Smooth muscle cell (in vitro differentiated cells): ENCODE results near the gene NAGLU. TPM values are rescaled to one million over a fixed set of nuclear protein-coding genes. Genes with fewer than 3 reads are reported as not detected.
"Not testable (repeated sequence)": the region's sequence is repeated elsewhere in the genome, so short reads cannot be mapped to it uniquely, and the experiment has no call there.

Source experiments
- DNase-seq: peaks from one replicate; lab custom pipeline; 2025; ENCODE audit not compliant: unreplicated experiment; lab: John Stamatoyannopoulos, UW
- H2AFZ ChIP-seq: fragments of 200-600 bp; sonication (generic); 2 replicates; pipeline ENCODE4 v1.6.0; 2016; ENCODE audit warnings: antibody characterized with exemption, low read depth, mild to moderate bottlenecking
- H3F3A ChIP-seq: fragments of 200-600 bp; sonication (generic); 2 replicates; pipeline ENCODE4 v1.6.0; 2017; ENCODE audit warnings: antibody characterized with exemption, low read depth
- H3K27ac ChIP-seq: fragments of 200-600 bp; sonication (generic); 2 replicates; pipeline ENCODE4 v1.5.1; 2016; ENCODE audit warnings: low read depth, mild to moderate bottlenecking
- H3K27me3 ChIP-seq: fragments of 200-600 bp; sonication (generic); 2 replicates; pipeline ENCODE4 v1.6.1; 2016; ENCODE audit warnings: low read depth, mild to moderate bottlenecking
- H3K36me3 ChIP-seq: fragments of 200-600 bp; sonication (generic); 2 replicates; pipeline ENCODE4 v1.5.1; 2016; ENCODE audit warnings: low read depth
- H3K4me1 ChIP-seq: fragments of 200-600 bp; sonication (generic); 2 replicates; pipeline ENCODE4 v1.5.1; 2016; ENCODE audit warnings: low read depth
- H3K4me2 ChIP-seq: fragments of 200-600 bp; sonication (generic); 2 replicates; pipeline ENCODE4 v1.6.0; 2016; ENCODE audit warnings: mild to moderate bottlenecking
- H3K4me3 ChIP-seq: fragments of 200-600 bp; sonication (generic); 2 replicates; pipeline ENCODE4 v1.5.1; 2016; ENCODE audit warnings: mild to moderate bottlenecking
- H3K79me2 ChIP-seq: fragments of 200-600 bp; sonication (generic); 2 replicates; pipeline ENCODE4 v1.6.0; 2016; ENCODE audit warnings: low read depth, mild to moderate bottlenecking
- H3K9ac ChIP-seq: fragments of 200-600 bp; sonication (generic); 2 replicates; pipeline ENCODE4 v1.6.0; 2016; ENCODE audit warnings: low read depth
- H3K9me3 ChIP-seq: fragments of 200-600 bp; sonication (generic); replicated peaks from 2 replicates; pipeline ENCODE4 v1.5.1; 2016; ENCODE audit warnings: low read depth
- H4K20me1 ChIP-seq: fragments of 200-600 bp; sonication (generic); 2 replicates; pipeline ENCODE4 v1.6.0; 2016; ENCODE audit warnings: low read depth
- WGBS: methylation state at CpG from one replicate; pipeline ENCODE4 v1.1.7; 2016; ENCODE audit warnings: low lambda C conversion rate; 5-methylcytosine and 5-hydroxymethylcytosine counted together
- polyA plus RNA-seq: library from polyadenylated mRNA; unstranded; fragments of >200 nt; fragmentation: Nextera tagmentation; extraction: Ambion mirVana; gene quantifications from 2 replicates; pipeline ENCODE4 v1.2.1, GENCODE V29; 2016
- total RNA-seq: library from RNA; depleted of rRNA; stranded (reverse); fragments of >200 nt; gene quantifications from 2 replicates; pipeline ENCODE4 v1.2.3, GENCODE V29; 2014
- TF ChIP-seq, protein P1 (sequence below): fragments of 200-600 bp; sonication (generic); IDR thresholded peaks from 2 replicates; pipeline ENCODE4 v1.5.1; 2017; ENCODE audit warnings: borderline replicate concordance, mild to moderate bottlenecking, antibody characterized with exemption; ENCODE audit not compliant: insufficient read depth, poor library complexity, severe bottlenecking

The NAGLU gene
- total and polyA plus RNA-seq, 2 experiments from 2014 or later = 23.0 to 51.6 TPM

DNA sequence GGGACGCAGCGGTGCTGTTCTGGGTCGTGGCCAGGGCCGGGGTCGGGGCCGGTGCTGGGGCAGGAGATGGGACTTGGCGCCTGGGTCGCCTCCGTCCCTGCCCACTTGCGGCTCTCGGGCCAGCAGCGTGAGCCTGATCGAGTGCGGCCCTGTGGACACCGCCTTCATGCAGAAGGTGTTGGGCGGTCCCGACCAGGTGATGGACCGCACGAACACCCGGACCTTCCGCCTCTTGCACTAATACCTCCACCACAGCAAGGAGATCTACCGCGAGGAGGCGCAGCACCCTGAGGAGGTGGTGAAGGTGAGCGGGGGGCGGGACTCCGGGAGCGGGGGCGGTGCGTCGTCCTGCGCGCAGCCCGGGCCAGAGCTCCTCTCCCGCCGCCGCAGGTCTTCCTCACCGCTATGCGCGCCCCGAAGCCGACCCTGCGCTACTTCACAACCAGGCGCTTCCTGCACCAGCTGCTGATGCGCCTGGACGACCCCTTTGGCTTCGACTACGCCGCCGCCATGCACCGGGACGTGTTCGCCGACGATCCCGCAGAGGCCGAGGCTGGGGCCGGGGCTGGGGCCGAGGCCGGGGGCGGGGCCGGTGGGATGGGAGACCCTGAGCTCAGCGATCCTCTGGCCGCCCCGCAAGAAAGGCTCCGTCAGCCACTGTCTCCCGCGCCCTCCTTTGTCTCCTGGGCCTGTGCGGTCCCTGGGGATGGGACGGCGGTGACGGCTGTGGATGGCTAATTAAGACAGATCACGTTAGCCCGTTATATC, 12.2 kb downstream of the NAGLU start:
- H3K79me2 ChIP-seq = no peaks in the 10 kb centered on the region
- WGBS = 11% methylated on average over 61 of the region's 74 CpGs
- DNase-seq = no peak
- no peak overlapping the region for H3K9ac ChIP-seq
- no peaks in the 10 kb centered on the region for H3K27me3 ChIP-seq
- no peak overlapping the region for H2AFZ ChIP-seq
- H3K4me2 ChIP-seq = peak overlapping the region; percentile 88
- H3K36me3 ChIP-seq = no peaks in the 10 kb centered on the region
- H3K4me1 ChIP-seq = peaks cover 5% of the 10 kb centered on the region
- H4K20me1 ChIP-seq = peaks cover 6% of the 10 kb centered on the region
- no peaks in the 10 kb centered on the region for H3K9me3 ChIP-seq
- no peak overlapping the region for H3K27ac ChIP-seq
- TF ChIP-seq, protein P1, sequence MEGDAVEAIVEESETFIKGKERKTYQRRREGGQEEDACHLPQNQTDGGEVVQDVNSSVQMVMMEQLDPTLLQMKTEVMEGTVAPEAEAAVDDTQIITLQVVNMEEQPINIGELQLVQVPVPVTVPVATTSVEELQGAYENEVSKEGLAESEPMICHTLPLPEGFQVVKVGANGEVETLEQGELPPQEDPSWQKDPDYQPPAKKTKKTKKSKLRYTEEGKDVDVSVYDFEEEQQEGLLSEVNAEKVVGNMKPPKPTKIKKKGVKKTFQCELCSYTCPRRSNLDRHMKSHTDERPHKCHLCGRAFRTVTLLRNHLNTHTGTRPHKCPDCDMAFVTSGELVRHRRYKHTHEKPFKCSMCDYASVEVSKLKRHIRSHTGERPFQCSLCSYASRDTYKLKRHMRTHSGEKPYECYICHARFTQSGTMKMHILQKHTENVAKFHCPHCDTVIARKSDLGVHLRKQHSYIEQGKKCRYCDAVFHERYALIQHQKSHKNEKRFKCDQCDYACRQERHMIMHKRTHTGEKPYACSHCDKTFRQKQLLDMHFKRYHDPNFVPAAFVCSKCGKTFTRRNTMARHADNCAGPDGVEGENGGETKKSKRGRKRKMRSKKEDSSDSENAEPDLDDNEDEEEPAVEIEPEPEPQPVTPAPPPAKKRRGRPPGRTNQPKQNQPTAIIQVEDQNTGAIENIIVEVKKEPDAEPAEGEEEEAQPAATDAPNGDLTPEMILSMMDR = peak; percentile 37
- peaks cover 5% of the 10 kb centered on the region for H3F3A ChIP-seq
- peak overlapping the region; percentile 53 for H3K4me3 ChIP-seq

DNA sequence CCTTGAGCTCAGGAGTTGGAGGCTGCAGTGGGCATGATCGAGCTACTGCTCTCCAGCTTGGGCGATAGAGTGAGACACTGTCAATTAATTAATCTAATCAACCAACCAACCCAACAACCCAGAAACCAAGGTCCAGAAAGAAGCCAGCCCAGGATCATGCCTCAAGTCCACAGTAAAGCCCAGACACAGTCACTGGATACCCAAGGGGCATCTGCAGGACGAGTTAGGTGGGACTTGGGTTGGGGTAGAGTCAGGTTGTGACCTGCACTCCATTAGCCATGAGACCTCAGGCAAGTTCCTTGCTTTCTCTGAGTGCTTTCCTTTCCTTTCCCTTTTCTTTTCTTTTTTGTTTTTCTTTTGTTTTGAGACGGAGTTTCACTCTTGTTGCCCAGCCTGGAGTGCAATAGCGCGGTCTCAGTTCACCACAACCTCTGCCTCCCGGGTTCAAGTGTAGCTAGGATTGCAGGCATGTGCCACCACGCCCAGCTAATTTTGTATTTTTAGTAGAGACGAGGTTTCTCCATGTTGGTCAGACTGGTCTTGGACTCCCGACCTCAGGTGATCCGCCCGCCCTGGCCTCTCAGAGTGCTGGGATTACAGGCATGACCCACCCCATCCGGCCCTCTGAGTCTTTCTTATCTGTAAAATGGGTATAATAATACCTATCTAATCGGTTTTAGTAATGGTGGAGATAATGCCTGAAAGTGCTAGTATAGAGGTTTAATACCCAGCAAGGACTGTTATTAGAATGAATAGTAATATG, 13.1 kb downstream of the NAGLU start:
- no peak overlapping the region for H3K27ac ChIP-seq
- H3K4me2 ChIP-seq = peak overlapping the region; percentile 88
- peaks cover 6% of the 10 kb centered on the region for H4K20me1 ChIP-seq
- H2AFZ ChIP-seq = no peak overlapping the region
- peaks cover 11% of the 10 kb centered on the region for H3K4me1 ChIP-seq
- peak overlapping the region; percentile 53 for H3K4me3 ChIP-seq
- TF ChIP-seq, protein P1 = no peak
- 82% methylated on average over 14 of the region's 14 CpGs for WGBS
- H3K9ac ChIP-seq = no peak overlapping the region
- no peaks in the 10 kb centered on the region for H3K27me3 ChIP-seq
- DNase-seq = no peak
- peaks cover 7% of the 10 kb centered on the region for H3K79me2 ChIP-seq
- H3K36me3 ChIP-seq = no peaks in the 10 kb centered on the region
- H3K9me3 ChIP-seq = no peaks in the 10 kb centered on the region
- H3F3A ChIP-seq = peaks cover 5% of the 10 kb centered on the region

DNA sequence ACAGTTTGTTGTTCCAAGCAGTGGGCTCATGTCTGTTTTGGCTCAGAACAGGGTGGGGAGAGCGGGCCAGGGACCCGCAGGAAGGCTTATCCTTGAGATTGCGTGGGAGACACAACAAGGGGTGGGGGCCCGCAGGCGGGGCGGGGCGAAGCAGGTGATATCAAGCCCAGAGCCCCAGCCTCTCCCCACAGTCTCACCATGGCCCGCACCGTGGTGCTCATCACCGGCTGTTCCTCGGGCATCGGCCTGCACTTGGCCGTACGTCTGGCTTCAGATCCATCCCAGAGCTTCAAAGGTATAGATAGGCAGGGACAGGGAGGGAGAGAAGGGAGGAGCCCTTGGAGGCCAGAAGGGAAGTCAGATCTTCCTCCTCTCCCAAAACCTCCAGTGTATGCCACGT, 16.7 kb downstream of the NAGLU start, which contains the start of gene HSD17B1:
Gene HSD17B1, plus strand, starts transcription at position 188 of the 400 bp plus-strand sequence. Its CDS starts 11 bp downstream, at position 199.
- Histone ChIP-seq H3K4me2 (peak within 1 kb of the TSS; percentile 96), H3K4me3 (peak within 1 kb of the TSS; percentile 69), H3K4me1 (peaks cover 21% of the 10 kb centered on the region), H3K79me2 (peaks cover 20% of the 10 kb centered on the region)
- H3K9me3 ChIP-seq, H2AFZ ChIP-seq, H4K20me1 ChIP-seq, DNase-seq, H3K36me3 ChIP-seq, H3F3A ChIP-seq, H3K27me3 ChIP-seq, H3K9ac ChIP-seq, H3K27ac ChIP-seq: not testable (repeated sequence)
- 95% methylated on average over 15 of the region's 15 CpGs for WGBS

DNA sequence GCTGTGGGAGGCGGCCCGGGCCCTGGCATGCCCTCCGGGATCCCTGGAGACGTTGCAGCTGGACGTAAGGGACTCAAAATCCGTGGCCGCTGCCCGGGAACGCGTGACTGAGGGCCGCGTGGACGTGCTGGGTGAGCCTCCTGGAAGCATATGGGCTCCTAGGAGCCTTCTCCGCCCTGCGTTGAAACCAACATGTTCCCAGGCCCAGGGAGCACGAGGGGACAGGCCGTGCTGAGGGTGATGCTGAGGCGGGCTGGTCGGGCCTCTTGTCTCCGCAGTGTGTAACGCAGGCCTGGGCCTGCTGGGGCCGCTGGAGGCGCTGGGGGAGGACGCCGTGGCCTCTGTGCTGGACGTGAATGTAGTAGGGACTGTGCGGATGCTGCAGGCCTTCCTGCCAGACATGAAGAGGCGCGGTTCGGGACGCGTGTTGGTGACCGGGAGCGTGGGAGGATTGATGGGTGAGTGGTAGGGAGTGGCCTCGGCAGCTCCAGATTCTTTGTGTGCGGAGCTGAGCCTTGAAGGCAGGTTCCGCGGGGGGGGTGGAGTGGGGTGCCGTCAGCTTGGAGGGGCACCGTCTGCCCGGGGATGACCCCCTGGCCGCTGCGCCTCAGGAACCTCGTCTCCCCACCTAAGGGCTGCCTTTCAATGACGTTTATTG, 17.2 kb downstream of the NAGLU start:
- Histone ChIP-seq H3K9ac (no peak overlapping the region), H3F3A (no peaks in the 10 kb centered on the region), H3K4me1 (peaks cover 21% of the 10 kb centered on the region), H3K79me2 (peaks cover 20% of the 10 kb centered on the region), H2AFZ (no peak overlapping the region), H3K27ac (no peak overlapping the region), H3K4me2 (peak overlapping the region; percentile 96), H3K27me3 (no peaks in the 10 kb centered on the region), H3K9me3 (no peaks in the 10 kb centered on the region), H3K36me3 (no peaks in the 10 kb centered on the region), H4K20me1 (peaks cover 6% of the 10 kb centered on the region), H3K4me3 (peak overlapping the region; percentile 69)
- TF ChIP-seq, protein P1 = no peak
- no peak for DNase-seq
- 84% methylated on average over 45 of the region's 45 CpGs for WGBS
